Esophagus squamous epithelium (tissue), 5 donors: Measurements from ENCODE around the gene SHKBP1. TPM values are rescaled to one million over a fixed set of nuclear protein-coding genes. Genes with fewer than 3 reads are reported as not detected.

Source experiments
- DNase-seq: peaks from one replicate; lab custom pipeline; 2025; lab: John Stamatoyannopoulos, UW
- H3K27ac ChIP-seq, 4 donors: fragments of 200-600 bp; sonication (generic); one replicate each; pipeline ENCODE4 v1.5.1; 2016 to 2019; ENCODE audit warnings: mild to moderate bottlenecking in 1 of 4
- H3K27me3 ChIP-seq, 4 donors: fragments of 200-600 bp; sonication (generic); 1 replicate in 3 of 4; 2 replicates in 1 of 4; pipeline versions ENCODE4 v1.5.1 to v1.6.0; 2017 to 2021; ENCODE audit warnings: antibody characterized with exemption in 1 of 4
- H3K36me3 ChIP-seq, 3 donors: fragments of 200-600 bp; sonication (generic); one replicate each; pipeline ENCODE4 v1.5.1; 2016 to 2019
- H3K4me1 ChIP-seq, 3 donors: fragments of 200-600 bp; sonication (generic); one replicate each; pipeline ENCODE4 v1.5.1; 2017 to 2019
- H3K4me3 ChIP-seq, 4 donors: fragments of 200-600 bp; sonication (generic); 1 replicate in 3 of 4; 2 replicates in 1 of 4; pipeline ENCODE4 v1.5.1; 2016 to 2019; ENCODE audit warnings: mild to moderate bottlenecking in 2 of 4, moderate library complexity in 1 of 4
- H3K9me3 ChIP-seq, 3 donors: fragments of 200-600 bp; sonication (generic); one replicate each; pipeline ENCODE4 v1.5.1; 2016 to 2019
- POLR2A ChIP-seq, 4 donors: fragments of 450-650 bp; IDR thresholded peaks; one replicate each; pipeline ENCODE4 v1.6.1; 2017; ENCODE audit warnings: antibody characterized with exemption in 4 of 4, mild to moderate bottlenecking in 4 of 4, moderate library complexity in 3 of 4
- WGBS, 2 donors: methylation state at CpG; one replicate each; pipeline ENCODE4 v1.1.5; 2018; 5-methylcytosine and 5-hydroxymethylcytosine counted together
- intact Hi-C: fragments of 100-400 bp; cut with DNase I; formaldehyde crosslinking; loops from one replicate; pipeline ENCODE4 v1.15.0; 2022
- total RNA-seq, 4 donors: library from RNA; depleted of rRNA; stranded (reverse); fragments of >200 nt; gene quantifications; one replicate each; pipeline ENCODE4 v1.1.0, GENCODE V29; 2016
- TF ChIP-seq, protein P1 (sequence below), 6 experiments: fragments of 450-650 bp in 4 of 6; fragments of 200-600 bp in 2 of 6; sonication (generic) in 2 of 6; IDR thresholded peaks; one replicate each; pipeline ENCODE4 v1.5.1; 2016 to 2019; ENCODE audit warnings: antibody characterized with exemption in 6 of 6, mild to moderate bottlenecking in 4 of 6, moderate library complexity in 4 of 6
- donor health status: DM: yes; HTN: yes; CAD: no.

Gene SHKBP1, protein sequence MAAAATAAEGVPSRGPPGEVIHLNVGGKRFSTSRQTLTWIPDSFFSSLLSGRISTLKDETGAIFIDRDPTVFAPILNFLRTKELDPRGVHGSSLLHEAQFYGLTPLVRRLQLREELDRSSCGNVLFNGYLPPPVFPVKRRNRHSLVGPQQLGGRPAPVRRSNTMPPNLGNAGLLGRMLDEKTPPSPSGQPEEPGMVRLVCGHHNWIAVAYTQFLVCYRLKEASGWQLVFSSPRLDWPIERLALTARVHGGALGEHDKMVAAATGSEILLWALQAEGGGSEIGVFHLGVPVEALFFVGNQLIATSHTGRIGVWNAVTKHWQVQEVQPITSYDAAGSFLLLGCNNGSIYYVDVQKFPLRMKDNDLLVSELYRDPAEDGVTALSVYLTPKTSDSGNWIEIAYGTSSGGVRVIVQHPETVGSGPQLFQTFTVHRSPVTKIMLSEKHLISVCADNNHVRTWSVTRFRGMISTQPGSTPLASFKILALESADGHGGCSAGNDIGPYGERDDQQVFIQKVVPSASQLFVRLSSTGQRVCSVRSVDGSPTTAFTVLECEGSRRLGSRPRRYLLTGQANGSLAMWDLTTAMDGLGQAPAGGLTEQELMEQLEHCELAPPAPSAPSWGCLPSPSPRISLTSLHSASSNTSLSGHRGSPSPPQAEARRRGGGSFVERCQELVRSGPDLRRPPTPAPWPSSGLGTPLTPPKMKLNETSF
- total RNA-seq, result 10 to 100 TPM; 42.3 to 77.9 (median 49.8) TPM

DNA sequence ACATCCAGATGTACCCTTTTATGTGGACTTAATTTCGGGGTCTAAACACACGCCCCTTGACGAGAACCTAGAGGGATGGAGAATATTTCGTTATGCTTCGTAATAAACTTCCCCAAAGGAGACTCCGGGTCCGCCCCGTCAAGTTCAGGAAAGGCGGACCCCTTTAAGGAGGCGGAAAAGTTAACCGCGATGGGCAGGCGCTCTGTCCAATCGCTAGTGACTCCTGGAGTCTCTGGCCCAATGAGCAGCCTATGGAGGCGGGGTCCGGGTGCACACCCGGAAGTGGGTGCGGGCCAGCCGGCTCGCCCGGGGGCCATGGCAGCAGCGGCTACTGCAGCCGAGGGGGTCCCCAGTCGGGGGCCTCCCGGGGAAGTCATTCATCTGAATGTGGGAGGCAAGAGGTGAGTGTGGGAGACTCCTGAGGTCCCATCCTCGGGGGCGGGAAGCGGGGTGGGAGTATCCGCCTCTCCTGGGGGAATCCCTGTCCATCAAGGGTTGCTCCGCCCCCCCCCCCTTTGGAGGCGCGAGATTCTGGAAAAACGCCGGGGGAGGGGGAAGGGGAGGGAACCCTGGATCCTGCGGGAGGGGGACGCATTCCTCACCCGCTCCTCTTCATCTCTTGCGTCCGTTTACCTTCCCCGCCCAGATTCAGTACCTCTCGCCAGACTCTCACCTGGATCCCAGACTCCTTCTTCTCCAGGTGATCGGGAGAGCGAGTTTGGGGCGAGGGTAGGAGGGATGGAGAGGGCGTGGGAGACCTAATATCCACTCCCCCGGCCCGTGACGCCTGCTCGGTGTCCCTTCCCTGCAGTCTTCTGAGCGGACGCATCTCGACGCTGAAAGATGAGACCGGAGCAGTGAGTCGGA lies at the start of gene SHKBP1:
Gene SHKBP1 (plus strand): TSS at position 289 of the 867 bp plus-strand sequence. CDS start 27 bp downstream, at position 316.
- Histone ChIP-seq H3K4me1 (peaks cover 6 to 26% (median 15%) of the 10 kb centered on the region in 3 donors), H3K9me3 (no peaks in the 10 kb centered on the region), H3K27ac (peak within 1 kb of the TSS; percentile 87 to 94 (median 92)), H3K4me3 (peak within 1 kb of the TSS; percentile 80 to 95 (median 88)), H3K27me3 (no peaks in the 10 kb centered on the region), H3K36me3 (peaks cover 6 to 26% (median 11%) of the 10 kb centered on the region in 3 donors)
- DNase-seq, result peak; percentile 61
- 0 to 5% methylated on average over 15 to 28 of the region's 55 CpGs for WGBS, 2 donors
- intact Hi-C loops, result no loop called here
- peak in 2 of 4 donors; percentile 43 to 75 for TF ChIP-seq POLR2A (IDR thresholded peaks at IDR 0.05)
- TF ChIP-seq, protein P1, sequence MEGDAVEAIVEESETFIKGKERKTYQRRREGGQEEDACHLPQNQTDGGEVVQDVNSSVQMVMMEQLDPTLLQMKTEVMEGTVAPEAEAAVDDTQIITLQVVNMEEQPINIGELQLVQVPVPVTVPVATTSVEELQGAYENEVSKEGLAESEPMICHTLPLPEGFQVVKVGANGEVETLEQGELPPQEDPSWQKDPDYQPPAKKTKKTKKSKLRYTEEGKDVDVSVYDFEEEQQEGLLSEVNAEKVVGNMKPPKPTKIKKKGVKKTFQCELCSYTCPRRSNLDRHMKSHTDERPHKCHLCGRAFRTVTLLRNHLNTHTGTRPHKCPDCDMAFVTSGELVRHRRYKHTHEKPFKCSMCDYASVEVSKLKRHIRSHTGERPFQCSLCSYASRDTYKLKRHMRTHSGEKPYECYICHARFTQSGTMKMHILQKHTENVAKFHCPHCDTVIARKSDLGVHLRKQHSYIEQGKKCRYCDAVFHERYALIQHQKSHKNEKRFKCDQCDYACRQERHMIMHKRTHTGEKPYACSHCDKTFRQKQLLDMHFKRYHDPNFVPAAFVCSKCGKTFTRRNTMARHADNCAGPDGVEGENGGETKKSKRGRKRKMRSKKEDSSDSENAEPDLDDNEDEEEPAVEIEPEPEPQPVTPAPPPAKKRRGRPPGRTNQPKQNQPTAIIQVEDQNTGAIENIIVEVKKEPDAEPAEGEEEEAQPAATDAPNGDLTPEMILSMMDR (IDR thresholded peaks at IDR 0.05), result no peak

DNA sequence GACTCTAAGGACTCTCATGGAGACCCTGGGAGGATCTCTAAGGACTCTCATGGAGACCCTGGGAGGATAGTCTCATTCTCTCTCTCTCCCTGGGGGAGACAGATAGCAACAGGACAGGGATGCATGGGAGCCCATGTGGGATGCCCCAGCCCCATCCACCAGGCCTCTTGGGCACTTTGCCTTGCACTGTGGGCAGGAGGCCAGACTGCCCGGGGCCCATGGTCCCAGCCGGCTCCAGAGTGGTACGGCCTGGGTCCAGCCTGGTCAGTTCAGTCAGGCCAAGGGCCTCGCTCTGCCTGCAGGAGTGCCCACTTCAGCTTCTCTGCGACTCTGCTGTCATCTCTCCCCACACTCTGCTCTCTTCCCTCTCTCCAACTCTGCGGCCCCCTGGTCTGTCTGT lies 48.6 kb upstream of the SHKBP1 start:
- intact Hi-C loops, result loop anchor here (5.0 to 10.0 kb wide), 2 partner anchors 69 to 213 kb away; no protein-coding TSS in a partner anchor

DNA sequence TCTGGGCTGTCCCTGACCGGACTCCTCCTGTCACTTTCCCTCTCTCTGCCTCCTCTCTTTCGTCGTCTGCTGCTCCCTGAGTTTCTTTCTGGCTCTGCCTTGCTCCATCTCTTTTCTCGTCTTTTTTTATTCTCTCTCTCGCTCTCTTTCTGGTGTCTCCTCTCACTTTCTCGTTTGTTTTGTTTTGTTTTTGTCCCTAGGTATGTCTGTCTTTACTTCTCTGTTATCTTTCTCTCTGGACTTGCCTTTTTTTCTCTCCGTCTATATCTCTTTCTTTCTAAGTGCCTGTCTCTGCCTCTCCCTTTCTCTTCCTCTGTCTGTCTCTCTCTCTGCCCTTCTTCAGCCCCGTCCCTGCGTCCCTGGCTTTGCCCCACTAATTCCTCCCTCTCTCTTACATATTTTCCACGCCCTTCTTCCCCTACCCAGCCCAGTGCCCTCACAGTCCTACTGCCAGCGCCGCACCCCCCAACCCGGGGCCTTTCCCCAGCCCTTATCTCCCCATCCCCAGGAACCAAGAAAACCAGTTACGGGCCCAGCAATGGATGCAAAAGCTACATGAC lies 48.1 kb upstream of the SHKBP1 start:
- TF ChIP-seq, protein P1 (IDR thresholded peaks at IDR 0.05), result no peak
- TF ChIP-seq POLR2A (IDR thresholded peaks at IDR 0.05), result no peak
- 60 to 67% methylated on average over 12 of the region's 14 CpGs for WGBS, 2 donors
- Histone ChIP-seq H3K9me3 (no peaks in the 10 kb centered on the region), H3K27me3 (peaks cover 0 to 32% (median 0%) of the 10 kb centered on the region in 4 donors), H3K4me1 (peaks cover 6 to 21% (median 15%) of the 10 kb centered on the region in 3 donors), H3K27ac (no peak overlapping the region), H3K36me3 (no peaks in the 10 kb centered on the region), H3K4me3 (peak overlapping the region in 1 of 4 donors; percentile 75)
- no peak for DNase-seq
- intact Hi-C loops, result loop anchor here (5.0 to 10.0 kb wide), 2 partner anchors 69 to 214 kb away; no protein-coding TSS in a partner anchor

More for the DNA sequence above, 48.6 kb upstream of the SHKBP1 start:
- no peaks in the 10 kb centered on the region for H3K9me3 ChIP-seq
- peaks cover 6 to 21% (median 15%) of the 10 kb centered on the region in 3 donors for H3K4me1 ChIP-seq
- no peak for DNase-seq
- TF ChIP-seq POLR2A (IDR thresholded peaks at IDR 0.05), result no peak
- TF ChIP-seq, protein P1 (IDR thresholded peaks at IDR 0.05), result no peak
- no peaks in the 10 kb centered on the region for H3K36me3 ChIP-seq
- peaks cover 0 to 38% (median 0%) of the 10 kb centered on the region in 4 donors for H3K27me3 ChIP-seq
- no peak overlapping the region for H3K27ac ChIP-seq
- 64 to 77% methylated on average over 6 of the region's 6 CpGs for WGBS, 2 donors
- H3K4me3 ChIP-seq, result no peak overlapping the region

DNA sequence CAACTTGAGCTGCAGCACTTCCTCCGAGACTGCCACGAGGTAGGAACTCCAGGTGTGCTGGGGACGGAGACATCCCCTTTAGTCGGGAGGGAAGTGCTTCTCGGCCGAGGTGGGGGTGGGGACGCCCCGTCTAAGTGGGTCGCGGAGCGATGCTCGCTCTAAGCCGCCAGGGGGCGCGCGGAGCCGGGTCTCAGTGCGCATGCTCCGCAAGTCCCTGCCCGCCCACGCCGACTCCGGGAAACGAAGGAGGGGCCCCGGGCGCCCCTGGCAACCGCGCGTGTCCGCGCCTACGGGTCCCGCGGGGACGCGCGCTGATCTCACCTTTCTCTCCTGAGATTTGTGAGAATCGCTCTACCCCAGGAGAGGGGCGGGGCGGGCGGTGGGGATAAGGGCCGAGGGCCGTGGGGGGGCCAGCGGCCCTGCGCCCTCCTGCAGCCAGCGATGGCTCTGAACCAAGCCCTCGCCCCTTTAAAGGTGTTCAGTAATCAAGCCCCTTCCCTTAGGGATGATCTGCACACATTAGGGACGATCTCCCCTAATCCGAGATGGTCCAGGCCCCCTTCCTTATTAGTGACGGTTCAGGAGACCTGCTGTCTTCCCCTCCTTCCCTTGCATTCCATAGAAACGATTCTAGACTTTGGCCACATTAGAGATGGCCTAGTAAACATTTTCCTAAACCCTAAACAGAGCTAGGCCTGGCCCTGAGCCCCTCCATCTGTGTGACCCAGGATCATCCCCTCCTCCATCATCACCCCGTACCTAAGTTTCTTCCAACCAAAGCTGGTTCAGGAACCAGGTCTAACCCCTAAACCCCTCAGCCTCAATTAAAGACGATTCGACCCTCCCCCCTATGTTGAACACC lies 47.3 kb upstream of the SHKBP1 start:
- Histone ChIP-seq H3K4me3 (peak overlapping the region; percentile 24 to 75 (median 48)), H3K27me3 (peaks cover 0 to 34% (median 0%) of the 10 kb centered on the region in 4 donors), H3K36me3 (no peaks in the 10 kb centered on the region), H3K27ac (peak overlapping the region in 2 of 4 donors; percentile 12 to 57), H3K9me3 (no peaks in the 10 kb centered on the region), H3K4me1 (peaks cover 6 to 21% (median 15%) of the 10 kb centered on the region in 3 donors)
- intact Hi-C loops, result loop anchor here (5.0 to 10.0 kb wide), 2 partner anchors 68 to 215 kb away; no protein-coding TSS in a partner anchor
- DNase-seq, result no peak
- TF ChIP-seq POLR2A (IDR thresholded peaks at IDR 0.05), result no peak
- TF ChIP-seq, protein P1 (IDR thresholded peaks at IDR 0.05), result peak; percentile 94 to 100 (median 94)
- 7 to 20% methylated on average over 8 to 13 of the region's 54 CpGs for WGBS, 2 donors
